ENCODE results near the gene TTBK1.

GRCh38 chr6:43258807-43259686 is 15.8 kb downstream of the TTBK1 start:
- TF ChIP-seq POLR2AphosphoS5 (IDR thresholded peaks at IDR 0.05; ENCODE audit: low read depth, low read length) (no peak), PAX5 (IDR thresholded peaks at IDR 0.05; ENCODE audit: insufficient read depth, low read length, severe bottlenecking) (no peak), POLR2A (IDR thresholded peaks at IDR 0.05; ENCODE audit: low read depth, low read length) (no peak), TAF1 (IDR thresholded peaks at IDR 0.05; ENCODE audit: low read depth, low read length) (no peak), SPI1 (IDR thresholded peaks at IDR 0.05; ENCODE audit: low read depth, low read length) (no peak), POU2F2 (IDR thresholded peaks at IDR 0.05; ENCODE audit: low read depth, low read length) (no peak)
